ENCODE data around the gene USP6NL. TPM values are rescaled to one million over a fixed set of nuclear protein-coding genes. Genes with fewer than 3 reads are reported as not detected.

The USP6NL gene
- total RNA-seq, 2 donors from 2014 or later, result 13.5 to 19.3 TPM

DNA sequence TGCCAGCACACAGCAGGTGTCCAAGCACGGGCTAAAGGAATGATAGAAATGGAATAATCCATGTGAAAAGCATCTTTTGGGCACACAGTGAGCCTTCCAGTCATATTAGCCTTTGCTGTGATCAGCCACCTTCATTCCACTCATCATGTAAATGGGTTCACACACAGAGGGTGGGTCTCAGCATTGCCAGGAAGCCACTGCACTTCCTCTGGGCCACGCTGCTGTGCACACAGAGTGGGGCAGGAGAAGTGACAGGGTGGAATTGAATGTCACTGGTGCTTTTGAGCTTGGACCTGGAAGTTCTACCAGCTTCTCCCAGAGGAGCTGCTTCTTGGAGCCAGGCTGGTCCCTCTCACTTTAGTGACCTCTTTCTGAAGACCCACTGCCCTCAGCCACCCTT is 203.5 kb downstream of the USP6NL start:
- Histone ChIP-seq H3K27me3 (no peaks in the 10 kb centered on the region), H3K9ac (ENCODE audit: low read depth in 2 of 2, low read length in 2 of 2) (no peak overlapping the region), H3K4me3 (no peak overlapping the region), H3K36me3 (no peaks in the 10 kb centered on the region), H3K4me1 (no peaks in the 10 kb centered on the region), H3K27ac (no peak overlapping the region), H3K9me3 (no peaks in the 10 kb centered on the region)
- no peak for DNase-seq
- TF ChIP-seq CTCF (IDR thresholded peaks at IDR 0.05), result no peak
- intact Hi-C loops (cut with DNase I), result no loop called here

DNA sequence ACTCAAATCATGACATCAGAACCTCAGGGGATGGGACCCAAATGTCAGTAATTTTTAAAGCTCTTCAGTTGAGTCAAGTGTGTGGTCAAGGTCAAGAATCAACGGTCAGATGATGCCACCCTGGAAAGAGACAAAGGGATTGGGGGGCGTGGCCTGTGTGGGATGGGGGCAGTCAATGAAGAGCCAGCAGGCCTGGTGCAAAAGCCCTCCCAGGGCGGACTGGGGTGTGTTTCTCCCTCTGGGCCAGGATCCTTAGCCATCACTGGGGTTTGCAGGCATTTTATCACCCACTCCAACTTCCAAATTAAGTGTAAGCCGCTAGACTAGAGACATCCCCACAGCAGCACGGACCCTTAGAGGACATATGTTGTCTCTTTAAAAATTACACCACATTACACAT is 204.7 kb downstream of the USP6NL start:
- H3K27me3 ChIP-seq, result no peaks in the 10 kb centered on the region
- no peaks in the 10 kb centered on the region for H3K4me1 ChIP-seq
- no peak for DNase-seq
- H3K27ac ChIP-seq, result no peak overlapping the region
- no peak for TF ChIP-seq CTCF (IDR thresholded peaks at IDR 0.05)
- H3K9me3 ChIP-seq, result no peaks in the 10 kb centered on the region
- intact Hi-C loops (cut with DNase I), result no loop called here
- no peak overlapping the region for H3K4me3 ChIP-seq
- H3K9ac ChIP-seq (ENCODE audit: low read depth in 2 of 2, low read length in 2 of 2), result no peak overlapping the region
- H3K36me3 ChIP-seq, result no peaks in the 10 kb centered on the region

DNA sequence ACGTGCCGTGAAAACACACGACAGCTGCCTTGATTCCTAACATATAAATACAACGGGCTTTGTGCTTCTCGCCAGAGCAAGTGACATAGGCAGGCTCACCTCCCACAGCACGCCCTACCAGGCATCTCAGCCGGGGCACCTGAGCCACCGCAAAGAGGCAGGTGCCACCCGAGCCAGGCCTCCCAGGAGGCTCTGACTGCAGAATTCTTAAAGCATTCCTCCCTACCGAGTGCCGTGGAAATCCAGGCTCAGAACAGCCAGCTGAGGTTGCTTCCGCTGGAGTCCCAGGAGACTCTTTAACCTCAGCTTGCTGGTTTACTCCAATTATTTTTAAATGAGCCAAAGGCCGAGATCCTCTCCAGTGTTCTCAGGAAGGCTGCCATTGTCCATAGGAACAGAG is 206.5 kb downstream of the USP6NL start:
- no peak for TF ChIP-seq CTCF (IDR thresholded peaks at IDR 0.05)
- Histone ChIP-seq H3K9ac (ENCODE audit: low read depth in 2 of 2, low read length in 2 of 2) (no peak overlapping the region), H3K27ac (no peak overlapping the region), H3K27me3 (no peaks in the 10 kb centered on the region), H3K36me3 (no peaks in the 10 kb centered on the region), H3K9me3 (no peaks in the 10 kb centered on the region), H3K4me1 (no peaks in the 10 kb centered on the region), H3K4me3 (no peak overlapping the region)
- DNase-seq, result no peak
- intact Hi-C loops (cut with DNase I), result no loop called here

Other genes with a start within 250 kb of the USP6NL start
- gene ECHDC3, start 130.7 kb upstream of the USP6NL start, total RNA-seq, result 10 to 100 TPM; 14.0 to 17.6 TPM
- gene PROSER2, start 211.7 kb upstream of the USP6NL start, total RNA-seq, result 10 to 100 TPM; 12.9 to 16.2 TPM

Measured in colonic mucosa (tissue), 4 donors.